Measurements from ENCODE around the gene GPRC5B.

The GPRC5B gene

DNA sequence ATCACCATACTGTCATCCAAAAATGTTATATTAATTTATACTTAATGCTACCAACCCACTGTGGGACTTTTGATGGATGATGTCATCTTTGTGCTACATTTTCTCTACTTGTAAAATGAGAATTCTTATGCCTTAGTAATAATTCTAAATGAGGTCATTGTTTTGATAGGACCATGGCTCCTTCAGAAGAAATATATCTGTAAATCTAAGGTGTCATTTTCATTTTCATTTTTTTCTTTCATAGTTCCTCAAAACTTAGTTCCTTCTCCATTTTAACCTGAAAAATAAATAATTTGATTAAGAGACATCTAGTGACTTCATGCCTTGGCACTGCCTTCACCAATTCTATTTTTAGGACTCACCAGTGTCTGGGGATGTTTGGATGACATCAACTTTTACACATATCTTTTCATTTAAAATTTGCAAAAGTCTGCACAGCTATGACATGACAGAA, 48.7 kb downstream of the GPRC5B start:
- H3K36me3 ChIP-seq (replicated peaks; ENCODE audit: insufficient read depth, low read length), result no peaks in the 10 kb centered on the region
- H3K4me2 ChIP-seq (ENCODE audit: low read depth, low read length), result no peak overlapping the region
- H3K27ac ChIP-seq (ENCODE audit: low read length), result no peak overlapping the region
- no peaks in the 10 kb centered on the region for H3K27me3 ChIP-seq (replicated peaks; ENCODE audit: insufficient read depth, low read length)
- TF ChIP-seq, protein P1, sequence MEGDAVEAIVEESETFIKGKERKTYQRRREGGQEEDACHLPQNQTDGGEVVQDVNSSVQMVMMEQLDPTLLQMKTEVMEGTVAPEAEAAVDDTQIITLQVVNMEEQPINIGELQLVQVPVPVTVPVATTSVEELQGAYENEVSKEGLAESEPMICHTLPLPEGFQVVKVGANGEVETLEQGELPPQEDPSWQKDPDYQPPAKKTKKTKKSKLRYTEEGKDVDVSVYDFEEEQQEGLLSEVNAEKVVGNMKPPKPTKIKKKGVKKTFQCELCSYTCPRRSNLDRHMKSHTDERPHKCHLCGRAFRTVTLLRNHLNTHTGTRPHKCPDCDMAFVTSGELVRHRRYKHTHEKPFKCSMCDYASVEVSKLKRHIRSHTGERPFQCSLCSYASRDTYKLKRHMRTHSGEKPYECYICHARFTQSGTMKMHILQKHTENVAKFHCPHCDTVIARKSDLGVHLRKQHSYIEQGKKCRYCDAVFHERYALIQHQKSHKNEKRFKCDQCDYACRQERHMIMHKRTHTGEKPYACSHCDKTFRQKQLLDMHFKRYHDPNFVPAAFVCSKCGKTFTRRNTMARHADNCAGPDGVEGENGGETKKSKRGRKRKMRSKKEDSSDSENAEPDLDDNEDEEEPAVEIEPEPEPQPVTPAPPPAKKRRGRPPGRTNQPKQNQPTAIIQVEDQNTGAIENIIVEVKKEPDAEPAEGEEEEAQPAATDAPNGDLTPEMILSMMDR (IDR thresholded peaks at IDR 0.05; ENCODE audit: low read length), result no peak
- TF ChIP-seq EZH2 (optimal IDR thresholded peaks at IDR 0.05; ENCODE audit: low read depth, low read length) (no peak), EZH2phosphoT487 (IDR thresholded peaks at IDR 0.05; ENCODE audit: low read length) (no peak)
- no peak for DNase-seq
- H3K9ac ChIP-seq (ENCODE audit: low read length), result no peak overlapping the region
- H3K4me3 ChIP-seq (ENCODE audit: low read length), result no peak overlapping the region
- no peaks in the 10 kb centered on the region for H4K20me1 ChIP-seq (ENCODE audit: insufficient read depth, low read length)
- H3K4me1 ChIP-seq (ENCODE audit: low read length), result no peaks in the 10 kb centered on the region
- H2AFZ ChIP-seq (ENCODE audit: low read length), result no peak overlapping the region
- no peaks in the 10 kb centered on the region for H3F3A ChIP-seq (ENCODE audit: insufficient read depth, low read length)
- no peaks in the 10 kb centered on the region for H3K79me2 ChIP-seq (ENCODE audit: low read length)
- no peaks in the 10 kb centered on the region for H3K9me3 ChIP-seq (replicated peaks; ENCODE audit: insufficient read depth, low read length)
- H3K9me2 ChIP-seq (replicated peaks; ENCODE audit: insufficient read depth, low read length), result no peaks in the 10 kb centered on the region

DNA sequence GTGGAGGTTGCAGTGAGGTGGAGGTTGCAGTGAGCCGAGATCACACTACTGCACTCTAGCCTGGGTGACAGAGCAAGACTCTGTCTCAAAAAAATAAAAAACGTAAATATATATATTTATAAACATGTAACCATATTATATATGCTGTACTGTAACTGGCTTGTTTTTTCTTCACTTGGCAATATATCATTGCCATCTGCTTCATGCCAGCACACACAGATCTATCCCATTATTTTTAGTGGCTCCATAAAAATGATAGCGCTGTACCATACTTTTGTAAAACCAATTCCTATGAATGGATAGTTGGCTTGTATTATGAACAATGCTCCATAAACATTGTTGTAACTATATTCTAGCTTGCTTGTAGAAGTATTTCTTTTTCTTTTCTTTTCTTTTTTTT, 49.5 kb downstream of the GPRC5B start:
- H3K4me2 ChIP-seq (ENCODE audit: low read depth, low read length), result no peak overlapping the region
- no peaks in the 10 kb centered on the region for H3K36me3 ChIP-seq (replicated peaks; ENCODE audit: insufficient read depth, low read length)
- TF ChIP-seq, protein P1 (IDR thresholded peaks at IDR 0.05; ENCODE audit: low read length), result no peak
- TF ChIP-seq EZH2phosphoT487 (IDR thresholded peaks at IDR 0.05; ENCODE audit: low read length) (no peak), EZH2 (optimal IDR thresholded peaks at IDR 0.05; ENCODE audit: low read depth, low read length) (no peak)
- no peak overlapping the region for H3K9ac ChIP-seq (ENCODE audit: low read length)
- H3K4me1 ChIP-seq (ENCODE audit: low read length), result no peaks in the 10 kb centered on the region
- H3F3A ChIP-seq (ENCODE audit: insufficient read depth, low read length), result no peaks in the 10 kb centered on the region
- no peaks in the 10 kb centered on the region for H4K20me1 ChIP-seq (ENCODE audit: insufficient read depth, low read length)
- no peaks in the 10 kb centered on the region for H3K79me2 ChIP-seq (ENCODE audit: low read length)
- H3K4me3 ChIP-seq (ENCODE audit: low read length), result no peak overlapping the region
- H3K9me3 ChIP-seq (replicated peaks; ENCODE audit: insufficient read depth, low read length), result no peaks in the 10 kb centered on the region
- no peaks in the 10 kb centered on the region for H3K27me3 ChIP-seq (replicated peaks; ENCODE audit: insufficient read depth, low read length)
- no peak for DNase-seq
- no peak overlapping the region for H2AFZ ChIP-seq (ENCODE audit: low read length)
- H3K27ac ChIP-seq (ENCODE audit: low read length), result no peak overlapping the region
- no peaks in the 10 kb centered on the region for H3K9me2 ChIP-seq (replicated peaks; ENCODE audit: insufficient read depth, low read length)

DNA sequence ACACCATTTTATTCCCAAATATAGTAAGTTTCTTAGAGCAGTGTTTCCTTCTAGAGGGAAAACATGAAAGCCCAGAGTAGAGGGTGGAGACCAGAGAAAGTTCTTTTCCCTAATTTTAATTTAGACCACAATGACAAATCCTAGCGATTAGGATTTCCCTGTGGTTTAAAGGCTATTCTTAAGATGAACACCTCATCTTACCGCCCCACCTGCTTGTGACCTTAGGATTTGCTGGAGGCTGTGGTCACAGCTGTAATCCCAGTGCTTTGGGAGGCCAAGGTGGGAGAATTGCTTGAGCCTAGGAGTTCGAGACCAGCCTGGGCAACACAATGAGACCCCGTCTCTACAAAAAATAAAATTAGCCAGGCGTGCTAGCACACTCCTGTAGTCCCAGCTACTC, 51.1 kb downstream of the GPRC5B start:
- no peak overlapping the region for H2AFZ ChIP-seq (ENCODE audit: low read length)
- H3K27me3 ChIP-seq (replicated peaks; ENCODE audit: insufficient read depth, low read length), result no peaks in the 10 kb centered on the region
- no peak overlapping the region for H3K27ac ChIP-seq (ENCODE audit: low read length)
- H3K36me3 ChIP-seq (replicated peaks; ENCODE audit: insufficient read depth, low read length), result no peaks in the 10 kb centered on the region
- TF ChIP-seq EZH2phosphoT487 (IDR thresholded peaks at IDR 0.05; ENCODE audit: low read length) (no peak), EZH2 (optimal IDR thresholded peaks at IDR 0.05; ENCODE audit: low read depth, low read length) (no peak)
- TF ChIP-seq, protein P1 (IDR thresholded peaks at IDR 0.05; ENCODE audit: low read length), result no peak
- no peaks in the 10 kb centered on the region for H3K9me3 ChIP-seq (replicated peaks; ENCODE audit: insufficient read depth, low read length)
- no peaks in the 10 kb centered on the region for H3K79me2 ChIP-seq (ENCODE audit: low read length)
- no peaks in the 10 kb centered on the region for H3F3A ChIP-seq (ENCODE audit: insufficient read depth, low read length)
- no peak for DNase-seq
- H4K20me1 ChIP-seq (ENCODE audit: insufficient read depth, low read length), result no peaks in the 10 kb centered on the region
- H3K9me2 ChIP-seq (replicated peaks; ENCODE audit: insufficient read depth, low read length), result no peaks in the 10 kb centered on the region
- H3K4me3 ChIP-seq (ENCODE audit: low read length), result no peak overlapping the region
- H3K9ac ChIP-seq (ENCODE audit: low read length), result no peak overlapping the region
- H3K4me1 ChIP-seq (ENCODE audit: low read length), result no peaks in the 10 kb centered on the region
- no peak overlapping the region for H3K4me2 ChIP-seq (ENCODE audit: low read depth, low read length)
